SK-N-SH (cell line): ENCODE measurements around the gene TFF1.

ENCODE experiments used
- EZH2phosphoT487 ChIP-seq: fragments of 200-600 bp; sonication (generic); IDR thresholded peaks from 2 replicates; pipeline ENCODE4 v1.6.1; 2017; ENCODE audit warnings: low read depth, mixed run types, mild to moderate bottlenecking, antibody characterized with exemption, moderate library complexity, borderline replicate concordance
- FOXM1 ChIP-seq: IDR thresholded peaks from 2 replicates; pipeline ENCODE4 v1.4.0; 2012; ENCODE audit warnings: low read depth, mild to moderate bottlenecking
- JUND ChIP-seq: IDR thresholded peaks from 2 replicates; pipeline ENCODE4 v1.4.0; 2012
- POLR2AphosphoS5 ChIP-seq: IDR thresholded peaks from 2 replicates; pipeline ENCODE4 v1.6.1; 2012; ENCODE audit warnings: low read depth, low read length
- RAD21 ChIP-seq: IDR thresholded peaks from 2 replicates; pipeline ENCODE4 v1.6.1; 2012; ENCODE audit warnings: mild to moderate bottlenecking, low read length
- TAF1 ChIP-seq: IDR thresholded peaks from 2 replicates; pipeline ENCODE4 v1.6.1; 2012; ENCODE audit warnings: low read depth, mild to moderate bottlenecking, low read length, moderate library complexity, borderline replicate concordance
- TF ChIP-seq, protein P1 (sequence below): fragments of 200-600 bp; sonication (generic); IDR thresholded peaks from 2 replicates; pipeline ENCODE4 v1.6.1; 2017; ENCODE audit warnings: antibody characterized with exemption, mild to moderate bottlenecking, moderate library complexity
- TF ChIP-seq, protein P2 (sequence below): fragments of 150-350 bp; IDR thresholded peaks from 2 replicates; pipeline ENCODE4 v1.6.1; 2017; ENCODE audit warnings: antibody characterized with exemption, low read length, low read depth, borderline replicate concordance
- TF ChIP-seq, protein P3 (sequence below): IDR thresholded peaks from 2 replicates; pipeline ENCODE4 v1.6.1; 2012; ENCODE audit warnings: mild to moderate bottlenecking, low read depth, low read length, moderate library complexity

DNA sequence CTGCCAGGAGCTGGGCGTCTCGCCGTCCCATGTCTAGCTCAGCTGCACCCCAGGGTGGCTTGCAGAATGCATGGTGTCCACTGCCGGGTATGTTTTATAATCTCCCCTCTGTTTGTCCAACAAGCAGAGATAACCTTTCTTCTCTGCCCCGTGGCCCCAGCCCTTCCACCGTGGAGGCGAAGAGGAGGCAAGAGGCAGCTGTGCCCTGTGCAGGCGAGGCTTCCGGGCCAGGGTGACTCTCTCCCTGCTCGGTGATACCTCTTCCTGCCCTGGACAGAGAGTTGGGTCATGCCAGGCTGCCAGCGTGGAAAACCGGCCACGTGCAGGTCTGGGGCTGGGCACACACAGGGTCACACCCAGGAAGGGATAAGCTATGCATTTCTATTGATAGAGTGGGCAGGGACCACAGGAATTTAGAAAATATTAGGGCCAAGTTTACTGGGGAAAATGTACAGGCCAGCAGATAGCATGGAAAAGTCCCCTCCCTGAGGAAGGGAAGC, 15.4 kb downstream of the TFF1 start, which contains the start of gene TFF2:
- TF ChIP-seq RAD21 (no peak), FOXM1 (no peak), EZH2phosphoT487 (no peak), TAF1 (no peak), JUND (no peak), POLR2AphosphoS5 (no peak)
- TF ChIP-seq, protein P1, sequence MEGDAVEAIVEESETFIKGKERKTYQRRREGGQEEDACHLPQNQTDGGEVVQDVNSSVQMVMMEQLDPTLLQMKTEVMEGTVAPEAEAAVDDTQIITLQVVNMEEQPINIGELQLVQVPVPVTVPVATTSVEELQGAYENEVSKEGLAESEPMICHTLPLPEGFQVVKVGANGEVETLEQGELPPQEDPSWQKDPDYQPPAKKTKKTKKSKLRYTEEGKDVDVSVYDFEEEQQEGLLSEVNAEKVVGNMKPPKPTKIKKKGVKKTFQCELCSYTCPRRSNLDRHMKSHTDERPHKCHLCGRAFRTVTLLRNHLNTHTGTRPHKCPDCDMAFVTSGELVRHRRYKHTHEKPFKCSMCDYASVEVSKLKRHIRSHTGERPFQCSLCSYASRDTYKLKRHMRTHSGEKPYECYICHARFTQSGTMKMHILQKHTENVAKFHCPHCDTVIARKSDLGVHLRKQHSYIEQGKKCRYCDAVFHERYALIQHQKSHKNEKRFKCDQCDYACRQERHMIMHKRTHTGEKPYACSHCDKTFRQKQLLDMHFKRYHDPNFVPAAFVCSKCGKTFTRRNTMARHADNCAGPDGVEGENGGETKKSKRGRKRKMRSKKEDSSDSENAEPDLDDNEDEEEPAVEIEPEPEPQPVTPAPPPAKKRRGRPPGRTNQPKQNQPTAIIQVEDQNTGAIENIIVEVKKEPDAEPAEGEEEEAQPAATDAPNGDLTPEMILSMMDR, result no peak
- TF ChIP-seq, protein P2, sequence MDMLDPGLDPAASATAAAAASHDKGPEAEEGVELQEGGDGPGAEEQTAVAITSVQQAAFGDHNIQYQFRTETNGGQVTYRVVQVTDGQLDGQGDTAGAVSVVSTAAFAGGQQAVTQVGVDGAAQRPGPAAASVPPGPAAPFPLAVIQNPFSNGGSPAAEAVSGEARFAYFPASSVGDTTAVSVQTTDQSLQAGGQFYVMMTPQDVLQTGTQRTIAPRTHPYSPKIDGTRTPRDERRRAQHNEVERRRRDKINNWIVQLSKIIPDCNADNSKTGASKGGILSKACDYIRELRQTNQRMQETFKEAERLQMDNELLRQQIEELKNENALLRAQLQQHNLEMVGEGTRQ, result no peak
- TF ChIP-seq, protein P3, sequence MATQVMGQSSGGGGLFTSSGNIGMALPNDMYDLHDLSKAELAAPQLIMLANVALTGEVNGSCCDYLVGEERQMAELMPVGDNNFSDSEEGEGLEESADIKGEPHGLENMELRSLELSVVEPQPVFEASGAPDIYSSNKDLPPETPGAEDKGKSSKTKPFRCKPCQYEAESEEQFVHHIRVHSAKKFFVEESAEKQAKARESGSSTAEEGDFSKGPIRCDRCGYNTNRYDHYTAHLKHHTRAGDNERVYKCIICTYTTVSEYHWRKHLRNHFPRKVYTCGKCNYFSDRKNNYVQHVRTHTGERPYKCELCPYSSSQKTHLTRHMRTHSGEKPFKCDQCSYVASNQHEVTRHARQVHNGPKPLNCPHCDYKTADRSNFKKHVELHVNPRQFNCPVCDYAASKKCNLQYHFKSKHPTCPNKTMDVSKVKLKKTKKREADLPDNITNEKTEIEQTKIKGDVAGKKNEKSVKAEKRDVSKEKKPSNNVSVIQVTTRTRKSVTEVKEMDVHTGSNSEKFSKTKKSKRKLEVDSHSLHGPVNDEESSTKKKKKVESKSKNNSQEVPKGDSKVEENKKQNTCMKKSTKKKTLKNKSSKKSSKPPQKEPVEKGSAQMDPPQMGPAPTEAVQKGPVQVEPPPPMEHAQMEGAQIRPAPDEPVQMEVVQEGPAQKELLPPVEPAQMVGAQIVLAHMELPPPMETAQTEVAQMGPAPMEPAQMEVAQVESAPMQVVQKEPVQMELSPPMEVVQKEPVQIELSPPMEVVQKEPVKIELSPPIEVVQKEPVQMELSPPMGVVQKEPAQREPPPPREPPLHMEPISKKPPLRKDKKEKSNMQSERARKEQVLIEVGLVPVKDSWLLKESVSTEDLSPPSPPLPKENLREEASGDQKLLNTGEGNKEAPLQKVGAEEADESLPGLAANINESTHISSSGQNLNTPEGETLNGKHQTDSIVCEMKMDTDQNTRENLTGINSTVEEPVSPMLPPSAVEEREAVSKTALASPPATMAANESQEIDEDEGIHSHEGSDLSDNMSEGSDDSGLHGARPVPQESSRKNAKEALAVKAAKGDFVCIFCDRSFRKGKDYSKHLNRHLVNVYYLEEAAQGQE, result no peak
